B cell (primary cell): ENCODE data around the gene ARL4A.
"Not testable (repeated sequence)": the region's sequence is repeated elsewhere in the genome, so short reads cannot be mapped to it uniquely, and the experiment has no call there.

Experiments
- EZH2 ChIP-seq: IDR thresholded peaks from 2 replicates; pipeline ENCODE4 v1.6.1; 2012; ENCODE audit warnings: borderline replicate concordance, low read depth, mild to moderate bottlenecking, moderate library complexity, low read length; ENCODE audit not compliant: insufficient read depth, poor library complexity, severe bottlenecking
- TF ChIP-seq, protein P1 (sequence below): fragments of 200-600 bp; IDR thresholded peaks from one replicate; pipeline ENCODE4 v1.8.0; 2022; ENCODE audit warnings: antibody characterized with exemption, mild to moderate bottlenecking

DNA sequence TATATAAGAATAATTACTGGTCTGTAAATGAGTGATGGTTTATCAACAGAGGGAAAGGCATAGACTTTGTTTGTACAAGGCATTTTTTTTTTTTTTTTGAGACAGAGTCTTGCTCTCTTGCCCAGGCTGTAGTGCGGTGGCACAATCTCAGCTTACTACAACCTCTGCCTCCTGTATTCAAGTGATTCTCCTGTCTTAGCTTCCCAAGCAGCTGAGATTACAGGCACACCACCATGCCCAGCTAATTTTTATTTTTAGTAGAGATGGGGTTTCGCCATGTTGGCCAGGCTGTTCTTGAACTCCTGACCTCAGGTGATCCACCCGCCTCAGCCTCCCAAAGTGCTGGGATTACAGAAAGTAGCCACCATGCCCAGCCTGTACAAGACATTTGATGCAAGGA is 4.0 kb downstream of the ARL4A start:
- TF ChIP-seq, protein P1, sequence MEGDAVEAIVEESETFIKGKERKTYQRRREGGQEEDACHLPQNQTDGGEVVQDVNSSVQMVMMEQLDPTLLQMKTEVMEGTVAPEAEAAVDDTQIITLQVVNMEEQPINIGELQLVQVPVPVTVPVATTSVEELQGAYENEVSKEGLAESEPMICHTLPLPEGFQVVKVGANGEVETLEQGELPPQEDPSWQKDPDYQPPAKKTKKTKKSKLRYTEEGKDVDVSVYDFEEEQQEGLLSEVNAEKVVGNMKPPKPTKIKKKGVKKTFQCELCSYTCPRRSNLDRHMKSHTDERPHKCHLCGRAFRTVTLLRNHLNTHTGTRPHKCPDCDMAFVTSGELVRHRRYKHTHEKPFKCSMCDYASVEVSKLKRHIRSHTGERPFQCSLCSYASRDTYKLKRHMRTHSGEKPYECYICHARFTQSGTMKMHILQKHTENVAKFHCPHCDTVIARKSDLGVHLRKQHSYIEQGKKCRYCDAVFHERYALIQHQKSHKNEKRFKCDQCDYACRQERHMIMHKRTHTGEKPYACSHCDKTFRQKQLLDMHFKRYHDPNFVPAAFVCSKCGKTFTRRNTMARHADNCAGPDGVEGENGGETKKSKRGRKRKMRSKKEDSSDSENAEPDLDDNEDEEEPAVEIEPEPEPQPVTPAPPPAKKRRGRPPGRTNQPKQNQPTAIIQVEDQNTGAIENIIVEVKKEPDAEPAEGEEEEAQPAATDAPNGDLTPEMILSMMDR: not testable (repeated sequence)
- TF ChIP-seq EZH2: not testable (repeated sequence)
